ENCODE measurements around the gene HLA-DQA1. TPM values are rescaled to one million over a fixed set of nuclear protein-coding genes. Genes with fewer than 3 reads are reported as not detected.
"Not testable (repeated sequence)": the region's sequence is repeated elsewhere in the genome, so short reads cannot be mapped to it uniquely, and the experiment has no call there.

Gene HLA-DQA1
- total RNA-seq (20.3 TPM), polyA plus RNA-seq (10 to 100 TPM in 3 of 4 donors, 1 to 10 TPM in 1; 4.2 to 86.7 (median 21.8) TPM)

GRCh38 chr6:32637219-32637880 is at the start of gene HLA-DQA1:
Gene HLA-DQA1, plus strand, starts transcription at chr6:32637406. Its CDS starts 53 bp downstream, at chr6:32637459.
- Mint-ChIP-seq H3K27ac (peak within 1 kb of the TSS; percentile 62 to 90 (median 87)), H3K9me3 (no peaks in the 10 kb centered on the region), H3K36me3 (peaks cover 7% of the 10 kb centered on the region), H3K4me3 (peak within 1 kb of the TSS; percentile 72 to 96 (median 84)), H3K4me1 (peaks cover 9 to 63% (median 29%) of the 10 kb centered on the region in 4 donors), H3K27me3 (no peaks in the 10 kb centered on the region)
- Histone ChIP-seq H3K9me3 (ENCODE audit: control insufficient read depth in 2 of 2, low read length in 2 of 2) (no peaks in the 10 kb centered on the region), H3K27me3 (ENCODE audit: control insufficient read depth, insufficient read depth, low read length) (no peaks in the 10 kb centered on the region), H3K27ac (ENCODE audit: insufficient read depth, low read length, poor library complexity, severe bottlenecking) (peak within 1 kb of the TSS; percentile 57), H3K4me1 (ENCODE audit: control insufficient read depth, insufficient read depth, low read length, poor library complexity, severe bottlenecking) (no peaks in the 10 kb centered on the region), H3K36me3 (ENCODE audit: control insufficient read depth, insufficient read depth, low read length) (no peaks in the 10 kb centered on the region), H3K4me3 (ENCODE audit: low read depth, low read length) (peak within 1 kb of the TSS; percentile 74)
- DNase-seq: peak; percentile 22 to 74 (median 42)
- ATAC-seq (ENCODE audit: low read depth in 2 of 2): peak; percentile 57 to 75

GRCh38 chr6:32588156-32588555 is 49.0 kb upstream of the HLA-DQA1 start:
- Histone ChIP-seq H3K9me3 (ENCODE audit: control insufficient read depth in 2 of 2, low read length in 2 of 2) (no peaks in the 10 kb centered on the region), H3K4me3 (ENCODE audit: low read depth, low read length) (peak overlapping the region; percentile 83), H3K4me1 (ENCODE audit: control insufficient read depth, insufficient read depth, low read length, poor library complexity, severe bottlenecking) (no peaks in the 10 kb centered on the region), H3K36me3 (ENCODE audit: control insufficient read depth, insufficient read depth, low read length) (no peaks in the 10 kb centered on the region), H3K27ac (ENCODE audit: insufficient read depth, low read length, poor library complexity, severe bottlenecking) (peak overlapping the region; percentile 5), H3K27me3 (ENCODE audit: control insufficient read depth, insufficient read depth, low read length) (no peaks in the 10 kb centered on the region)
- DNase-seq (no peak), ATAC-seq (ENCODE audit: low read depth in 2 of 2) (no peak)
- Mint-ChIP-seq H3K4me1 (peaks cover 15 to 42% (median 29%) of the 10 kb centered on the region in 4 donors), H3K4me3 (peak overlapping the region; percentile 69 to 95 (median 83)), H3K9me3 (peaks cover 0 to 3% (median 0%) of the 10 kb centered on the region in 7 donors), H3K27ac (peak overlapping the region; percentile 15 to 78 (median 66)), H3K36me3 (no peaks in the 10 kb centered on the region), H3K27me3 (no peaks in the 10 kb centered on the region)

- Histone ChIP-seq H3K36me3 (ENCODE audit: control insufficient read depth, insufficient read depth, low read length) (no peaks in the 10 kb centered on the region), H3K4me1 (ENCODE audit: control insufficient read depth, insufficient read depth, low read length, poor library complexity, severe bottlenecking) (no peaks in the 10 kb centered on the region), H3K4me3 (ENCODE audit: low read depth, low read length) (peak within 1 kb of the TSS; percentile 83), H3K27me3 (ENCODE audit: control insufficient read depth, insufficient read depth, low read length) (no peaks in the 10 kb centered on the region), H3K27ac (ENCODE audit: insufficient read depth, low read length, poor library complexity, severe bottlenecking) (peak within 1 kb of the TSS; percentile 41), H3K9me3 (ENCODE audit: control insufficient read depth in 2 of 2, low read length in 2 of 2) (no peaks in the 10 kb centered on the region)
- DNase-seq (peak; percentile 12 to 68 (median 20)), ATAC-seq (ENCODE audit: low read depth in 2 of 2) (peak; percentile 82 to 88)
- Mint-ChIP-seq H3K4me1 (peaks cover 15 to 42% (median 28%) of the 10 kb centered on the region in 4 donors), H3K27me3 (no peaks in the 10 kb centered on the region), H3K36me3 (no peaks in the 10 kb centered on the region), H3K9me3 (peaks cover 0 to 3% (median 0%) of the 10 kb centered on the region in 7 donors), H3K27ac (peak within 1 kb of the TSS; percentile 69 to 85 (median 78)), H3K4me3 (peak within 1 kb of the TSS; percentile 79 to 95 (median 85))
Measured at GRCh38 chr6:32589596-32590449, 47.4 kb upstream of the HLA-DQA1 start, which contains the start of gene HLA-DRB1. Gene HLA-DRB1, minus strand, starts transcription at chr6:32589848. Its CDS starts 106 bp downstream, at chr6:32589742.

- H3K27ac Mint-ChIP-seq; H3K4me3 Mint-ChIP-seq; H3K36me3 Mint-ChIP-seq; H3K27ac ChIP-seq (ENCODE audit: insufficient read depth, low read length, poor library complexity, severe bottlenecking); H3K36me3 ChIP-seq (ENCODE audit: control insufficient read depth, insufficient read depth, low read length); H3K27me3 Mint-ChIP-seq; DNase-seq; ATAC-seq (ENCODE audit: low read depth in 2 of 2); H3K9me3 ChIP-seq (ENCODE audit: control insufficient read depth in 2 of 2, low read length in 2 of 2); H3K27me3 ChIP-seq (ENCODE audit: control insufficient read depth, insufficient read depth, low read length); H3K9me3 Mint-ChIP-seq; H3K4me3 ChIP-seq (ENCODE audit: low read depth, low read length); H3K4me1 ChIP-seq (ENCODE audit: control insufficient read depth, insufficient read depth, low read length, poor library complexity, severe bottlenecking): not testable (repeated sequence)
- peaks cover 15 to 34% (median 21%) of the 10 kb centered on the region in 4 donors for H3K4me1 Mint-ChIP-seq
Measured at GRCh38 chr6:32590713-32591112, 46.5 kb upstream of the HLA-DQA1 start.

GRCh38 chr6:32597024-32597423 is 40.2 kb upstream of the HLA-DQA1 start:
- H3K27ac Mint-ChIP-seq: no peak overlapping the region
- H3K27me3 ChIP-seq (ENCODE audit: control insufficient read depth, insufficient read depth, low read length): no peaks in the 10 kb centered on the region

GRCh38 chr6:32602383-32602782 is 34.8 kb upstream of the HLA-DQA1 start:
- no peak overlapping the region for H3K4me3 Mint-ChIP-seq
- Histone ChIP-seq H3K9me3 (ENCODE audit: control insufficient read depth in 2 of 2, low read length in 2 of 2) (no peaks in the 10 kb centered on the region), H3K27ac (ENCODE audit: insufficient read depth, low read length, poor library complexity, severe bottlenecking) (no peak overlapping the region), H3K27me3 (ENCODE audit: control insufficient read depth, insufficient read depth, low read length) (no peaks in the 10 kb centered on the region), H3K4me3 (ENCODE audit: low read depth, low read length) (no peak overlapping the region), H3K36me3 (ENCODE audit: control insufficient read depth, insufficient read depth, low read length) (no peaks in the 10 kb centered on the region), H3K4me1 (ENCODE audit: control insufficient read depth, insufficient read depth, low read length, poor library complexity, severe bottlenecking) (peaks cover 4% of the 10 kb centered on the region)
- H3K27me3 Mint-ChIP-seq: no peaks in the 10 kb centered on the region
- peaks cover 0 to 26% (median 19%) of the 10 kb centered on the region in 4 donors for H3K4me1 Mint-ChIP-seq
- H3K9me3 Mint-ChIP-seq: peaks cover 0 to 5% (median 0%) of the 10 kb centered on the region in 7 donors
- no peak for DNase-seq
- no peaks in the 10 kb centered on the region for H3K36me3 Mint-ChIP-seq
- peak overlapping the region in 2 of 3 donors; percentile 44 to 80 for H3K27ac Mint-ChIP-seq
- ATAC-seq (ENCODE audit: low read depth in 2 of 2): no peak

More at GRCh38 chr6:32597024-32597423, 40.2 kb upstream of the HLA-DQA1 start:
- no peaks in the 10 kb centered on the region for H3K9me3 Mint-ChIP-seq
- H3K36me3 Mint-ChIP-seq: no peaks in the 10 kb centered on the region
- no peak for DNase-seq
- H3K4me1 Mint-ChIP-seq: peaks cover 0 to 13% (median 0%) of the 10 kb centered on the region in 4 donors
- Histone ChIP-seq H3K9me3 (ENCODE audit: control insufficient read depth in 2 of 2, low read length in 2 of 2) (no peaks in the 10 kb centered on the region), H3K4me1 (ENCODE audit: control insufficient read depth, insufficient read depth, low read length, poor library complexity, severe bottlenecking) (no peaks in the 10 kb centered on the region), H3K4me3 (ENCODE audit: low read depth, low read length) (no peak overlapping the region), H3K36me3 (ENCODE audit: control insufficient read depth, insufficient read depth, low read length) (no peaks in the 10 kb centered on the region), H3K27ac (ENCODE audit: insufficient read depth, low read length, poor library complexity, severe bottlenecking) (no peak overlapping the region)
- peak overlapping the region in 1 of 4 donors; percentile 15 for H3K4me3 Mint-ChIP-seq
- ATAC-seq (ENCODE audit: low read depth in 2 of 2): no peak
- no peaks in the 10 kb centered on the region for H3K27me3 Mint-ChIP-seq

GRCh38 chr6:32603222-32603621 is 34.0 kb upstream of the HLA-DQA1 start:
- no peaks in the 10 kb centered on the region for H3K36me3 ChIP-seq (ENCODE audit: control insufficient read depth, insufficient read depth, low read length)
- H3K36me3 Mint-ChIP-seq: no peaks in the 10 kb centered on the region
- DNase-seq: no peak
- peaks cover 4% of the 10 kb centered on the region for H3K4me1 ChIP-seq (ENCODE audit: control insufficient read depth, insufficient read depth, low read length, poor library complexity, severe bottlenecking)
- H3K27ac Mint-ChIP-seq: peak overlapping the region in 2 of 3 donors; percentile 23 to 80
- ATAC-seq (ENCODE audit: low read depth in 2 of 2): no peak
- no peak overlapping the region for H3K27ac ChIP-seq (ENCODE audit: insufficient read depth, low read length, poor library complexity, severe bottlenecking)
- H3K4me3 Mint-ChIP-seq: no peak overlapping the region
- H3K9me3 ChIP-seq (ENCODE audit: control insufficient read depth in 2 of 2, low read length in 2 of 2): no peaks in the 10 kb centered on the region
- H3K4me1 Mint-ChIP-seq: peaks cover 0 to 28% (median 22%) of the 10 kb centered on the region in 4 donors
- peaks cover 0 to 5% (median 0%) of the 10 kb centered on the region in 7 donors for H3K9me3 Mint-ChIP-seq
- peak overlapping the region; percentile 19 for H3K4me3 ChIP-seq (ENCODE audit: low read depth, low read length)
- H3K27me3 Mint-ChIP-seq: no peaks in the 10 kb centered on the region
- H3K27me3 ChIP-seq (ENCODE audit: control insufficient read depth, insufficient read depth, low read length): no peaks in the 10 kb centered on the region
